Mesothelial cell of epicardium (in vitro differentiated cells): ENCODE measurements around the gene CHAF1A. TPM values are rescaled to one million over a fixed set of nuclear protein-coding genes. Genes with fewer than 3 reads are reported as not detected.

Experiments used
- DNase-seq, 2 experiments: peaks; one replicate each; pipeline ENCODE4 v3.0.0; 2021; ENCODE audit warnings: low spot score in 2 of 2; ENCODE audit not compliant: unreplicated experiment in 2 of 2
- H3K27ac Mint-ChIP-seq: 2 replicates; pipeline ENCODE4 v1.8.0; 2021; ENCODE audit warnings: mixed read lengths
- H3K27me3 Mint-ChIP-seq: 2 replicates; pipeline ENCODE4 v1.8.0; 2021; ENCODE audit warnings: low read depth, mixed read lengths
- H3K36me3 Mint-ChIP-seq: 2 replicates; pipeline ENCODE4 v1.8.0; 2021; ENCODE audit warnings: mixed read lengths
- H3K4me1 Mint-ChIP-seq: 2 replicates; pipeline ENCODE4 v1.8.0; 2021; ENCODE audit warnings: mixed read lengths
- H3K4me3 Mint-ChIP-seq: 2 replicates; pipeline ENCODE4 v1.8.0; 2021; ENCODE audit warnings: mild to moderate bottlenecking, moderate library complexity, mixed read lengths
- H3K9me3 Mint-ChIP-seq: 2 replicates; pipeline ENCODE4 v1.8.0; 2021; ENCODE audit warnings: mixed read lengths
- microRNA-seq: library from miRNA; unstranded; fragments of <30 nt; microRNA quantifications from one replicate; pipeline ENCODE4 v1.2.0, GENCODE V29; 2021; ENCODE audit warnings: inconsistent platforms, mixed read lengths
- total RNA-seq: library from RNA; stranded (reverse); gene quantifications from 3 replicates; pipeline ENCODE4 v1.2.1, GENCODE V29; 2021
- TF ChIP-seq, protein P1 (sequence below): fragments of 200-600 bp; sonication (generic); IDR thresholded peaks from one replicate; pipeline ENCODE4 v1.5.0; 2021; ENCODE audit warnings: antibody characterized with exemption; ENCODE audit not compliant: unreplicated experiment

CHAF1A gene
- total RNA-seq, 1 donor from 2014 or later, result 33.1 TPM

DNA sequence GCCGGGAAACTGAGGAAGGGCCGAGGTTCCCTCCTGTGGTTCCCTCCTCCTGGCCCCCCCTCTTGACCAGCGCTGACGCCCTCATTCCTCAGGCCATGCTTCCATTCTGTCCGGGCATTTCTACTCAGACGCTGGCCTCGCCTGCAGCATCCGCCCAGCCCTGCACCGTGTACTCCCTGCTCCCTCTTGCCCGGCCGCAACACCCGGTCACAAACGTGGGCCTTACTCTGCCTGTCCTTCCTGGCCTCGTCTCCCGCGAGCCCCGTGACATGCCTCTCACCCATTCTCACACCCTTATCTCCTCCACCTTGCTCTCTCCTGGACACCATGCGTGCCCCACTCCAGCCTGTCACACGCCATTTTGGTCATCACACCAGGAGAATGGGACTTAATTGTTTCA lies 80.9 kb downstream of the CHAF1A start:
- DNase-seq, result no peak
- H3K27me3 Mint-ChIP-seq, result no peaks in the 10 kb centered on the region
- no peaks in the 10 kb centered on the region for H3K4me1 Mint-ChIP-seq
- TF ChIP-seq, protein P1, sequence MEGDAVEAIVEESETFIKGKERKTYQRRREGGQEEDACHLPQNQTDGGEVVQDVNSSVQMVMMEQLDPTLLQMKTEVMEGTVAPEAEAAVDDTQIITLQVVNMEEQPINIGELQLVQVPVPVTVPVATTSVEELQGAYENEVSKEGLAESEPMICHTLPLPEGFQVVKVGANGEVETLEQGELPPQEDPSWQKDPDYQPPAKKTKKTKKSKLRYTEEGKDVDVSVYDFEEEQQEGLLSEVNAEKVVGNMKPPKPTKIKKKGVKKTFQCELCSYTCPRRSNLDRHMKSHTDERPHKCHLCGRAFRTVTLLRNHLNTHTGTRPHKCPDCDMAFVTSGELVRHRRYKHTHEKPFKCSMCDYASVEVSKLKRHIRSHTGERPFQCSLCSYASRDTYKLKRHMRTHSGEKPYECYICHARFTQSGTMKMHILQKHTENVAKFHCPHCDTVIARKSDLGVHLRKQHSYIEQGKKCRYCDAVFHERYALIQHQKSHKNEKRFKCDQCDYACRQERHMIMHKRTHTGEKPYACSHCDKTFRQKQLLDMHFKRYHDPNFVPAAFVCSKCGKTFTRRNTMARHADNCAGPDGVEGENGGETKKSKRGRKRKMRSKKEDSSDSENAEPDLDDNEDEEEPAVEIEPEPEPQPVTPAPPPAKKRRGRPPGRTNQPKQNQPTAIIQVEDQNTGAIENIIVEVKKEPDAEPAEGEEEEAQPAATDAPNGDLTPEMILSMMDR, result no peak
- H3K9me3 Mint-ChIP-seq, result no peaks in the 10 kb centered on the region
- H3K27ac Mint-ChIP-seq, result no peak overlapping the region
- peaks cover 19% of the 10 kb centered on the region for H3K36me3 Mint-ChIP-seq
- no peak overlapping the region for H3K4me3 Mint-ChIP-seq

DNA sequence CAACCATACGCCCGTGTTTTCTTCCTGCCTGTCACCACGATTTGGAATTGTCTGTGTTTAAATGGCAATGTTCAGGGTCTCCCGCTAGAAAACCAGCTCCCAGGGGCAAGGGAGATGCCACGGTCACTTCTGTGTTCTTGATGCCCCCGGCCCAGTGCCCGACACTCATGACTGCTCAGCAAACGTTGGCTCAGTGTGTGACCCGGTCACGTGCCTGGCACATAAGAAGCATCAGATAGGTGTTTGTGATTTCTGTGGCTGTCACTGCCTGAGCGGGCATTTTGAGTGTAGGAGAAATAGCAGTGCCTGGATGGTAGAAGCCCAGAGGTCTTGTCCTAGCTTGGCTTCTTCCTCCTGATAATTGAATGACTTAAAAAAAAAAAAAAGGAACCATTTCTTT lies 85.1 kb downstream of the CHAF1A start:
- Mint-ChIP-seq H3K27ac (no peak overlapping the region), H3K9me3 (no peaks in the 10 kb centered on the region), H3K4me1 (no peaks in the 10 kb centered on the region), H3K4me3 (no peak overlapping the region), H3K27me3 (no peaks in the 10 kb centered on the region), H3K36me3 (peaks cover 26% of the 10 kb centered on the region)
- TF ChIP-seq, protein P1, result no peak
- DNase-seq, result no peak

DNA sequence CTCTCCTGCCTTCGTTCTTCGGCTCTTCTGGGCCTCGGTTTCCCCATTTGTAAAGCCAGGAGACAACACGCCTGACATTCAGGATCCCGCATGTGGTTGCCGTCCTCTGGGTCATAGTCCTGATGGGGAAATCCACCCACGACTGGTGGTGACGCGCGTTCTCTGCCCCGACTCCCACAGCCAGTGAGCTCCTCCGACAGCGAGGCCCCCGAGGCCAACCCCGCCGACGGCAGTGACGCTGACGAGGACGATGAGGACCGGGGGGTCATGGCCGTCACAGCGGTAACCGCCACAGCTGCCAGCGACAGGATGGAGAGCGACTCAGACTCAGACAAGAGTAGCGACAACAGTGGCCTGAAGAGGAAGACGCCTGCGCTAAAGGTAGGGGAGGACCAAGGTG lies 86.1 kb downstream of the CHAF1A start:
- Mint-ChIP-seq H3K4me1 (no peaks in the 10 kb centered on the region), H3K4me3 (no peak overlapping the region), H3K27me3 (no peaks in the 10 kb centered on the region), H3K27ac (no peak overlapping the region), H3K36me3 (peaks cover 24% of the 10 kb centered on the region), H3K9me3 (no peaks in the 10 kb centered on the region)
- no peak for DNase-seq
- TF ChIP-seq, protein P1, result no peak

DNA sequence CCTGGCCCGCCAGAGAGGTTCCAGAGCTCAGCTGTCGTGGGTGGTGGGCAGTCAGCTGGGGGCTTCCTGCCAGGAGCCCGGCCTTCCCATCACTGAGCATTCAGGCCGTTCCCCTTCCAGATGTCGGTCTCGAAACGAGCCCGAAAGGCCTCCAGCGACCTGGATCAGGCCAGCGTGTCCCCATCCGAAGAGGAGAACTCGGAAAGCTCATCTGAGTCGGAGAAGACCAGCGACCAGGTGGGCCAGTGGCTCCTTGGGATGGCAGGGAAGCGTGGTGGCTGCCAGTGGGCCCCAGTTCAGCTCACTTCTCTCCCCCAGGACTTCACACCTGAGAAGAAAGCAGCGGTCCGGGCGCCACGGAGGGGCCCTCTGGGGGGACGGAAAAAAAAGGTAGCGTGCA lies 89.0 kb downstream of the CHAF1A start:
- no peak overlapping the region for H3K4me3 Mint-ChIP-seq
- no peak overlapping the region for H3K27ac Mint-ChIP-seq
- no peaks in the 10 kb centered on the region for H3K9me3 Mint-ChIP-seq
- TF ChIP-seq, protein P1, result no peak
- H3K27me3 Mint-ChIP-seq, result no peaks in the 10 kb centered on the region
- no peak for DNase-seq
- no peaks in the 10 kb centered on the region for H3K4me1 Mint-ChIP-seq
- H3K36me3 Mint-ChIP-seq, result peaks cover 21% of the 10 kb centered on the region

DNA sequence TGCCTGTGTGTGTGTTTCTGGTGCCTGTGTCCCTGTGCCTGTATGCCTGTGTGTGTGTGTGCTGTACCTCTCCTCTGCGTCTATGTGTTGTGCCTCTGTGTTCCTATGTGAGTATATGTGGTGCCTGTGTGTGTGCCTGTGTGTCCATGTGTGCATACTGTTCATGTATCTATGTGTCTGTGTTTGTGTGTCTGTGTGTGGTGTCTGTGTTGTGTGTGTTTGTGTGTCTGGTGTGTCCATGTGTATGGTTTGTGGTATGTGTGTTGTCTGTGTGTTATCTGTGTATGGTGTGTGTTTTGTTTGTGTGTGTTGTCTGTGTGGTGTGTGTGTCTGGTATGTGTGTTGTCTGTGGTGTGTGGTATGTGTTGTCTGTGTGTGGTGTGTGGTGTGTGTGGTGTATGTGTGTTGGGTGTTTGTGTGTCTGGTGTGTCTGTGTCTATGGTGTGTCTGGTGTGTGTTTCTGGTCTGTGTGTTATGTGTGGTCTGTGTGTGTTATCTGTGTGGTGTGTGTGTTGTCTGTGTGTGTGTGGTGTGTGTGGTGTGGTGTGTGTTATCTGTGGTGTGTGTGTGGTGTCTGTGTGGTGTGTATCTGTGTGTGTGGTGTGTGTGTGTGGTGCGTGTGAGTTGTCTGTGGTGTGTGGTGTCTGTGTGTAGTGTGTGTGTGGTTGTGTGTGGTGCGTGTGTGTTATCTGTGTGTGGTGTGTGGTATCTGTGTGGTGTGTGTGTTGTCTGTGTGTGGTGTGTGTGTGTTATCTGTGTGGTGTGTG lies 90.1 kb downstream of the CHAF1A start:
- no peaks in the 10 kb centered on the region for H3K4me1 Mint-ChIP-seq
- TF ChIP-seq, protein P1, result no peak
- no peaks in the 10 kb centered on the region for H3K27me3 Mint-ChIP-seq
- no peak for DNase-seq
- no peak overlapping the region for H3K27ac Mint-ChIP-seq
- no peaks in the 10 kb centered on the region for H3K9me3 Mint-ChIP-seq
- H3K4me3 Mint-ChIP-seq, result no peak overlapping the region
- peaks cover 15% of the 10 kb centered on the region for H3K36me3 Mint-ChIP-seq

Small RNA genes within 50 kb of the gene (microRNA-seq; reads per million reads assigned to microRNA genes)
- gene MIR4746, result 4.1 reads per million, percentile 12 among the genes with 10 or more reads in this experiment

Other genes with a start within 250 kb of the CHAF1A start
- gene CREB3L3, start 249.0 kb upstream of the CHAF1A start, total RNA-seq, result not detected in 3 replicates
- 25.4 to 31.9 TPM (median 25.6 TPM) in 3 replicates for gene SIRT6, start 220.1 kb upstream of the CHAF1A start, total RNA-seq
- gene ANKRD24, start 220.0 kb upstream of the CHAF1A start, total RNA-seq, result 0.75 to 0.98 TPM (median 0.86 TPM) in 3 replicates
- 0.22 to 0.96 TPM (median 0.68 TPM) in 3 replicates for gene EBI3, start 173.1 kb upstream of the CHAF1A start, total RNA-seq
- 19.5 to 22.1 TPM (median 21.3 TPM) in 3 replicates for gene YJU2, start 155.6 kb upstream of the CHAF1A start, total RNA-seq
- 3.2 to 4.8 TPM (median 4.0 TPM) in 3 replicates for gene SHD, start 123.4 kb upstream of the CHAF1A start, total RNA-seq
- 0.29 TPM in 1 of 3 replicates, not detected in the others for gene TMIGD2, start 100.3 kb upstream of the CHAF1A start, total RNA-seq
- gene FSD1, start 98.0 kb upstream of the CHAF1A start, total RNA-seq, result 16.4 to 17.7 TPM (median 17.1 TPM) in 3 replicates
- gene STAP2, start 63.8 kb upstream of the CHAF1A start, total RNA-seq, result 74.0 to 79.4 TPM (median 75.3 TPM) in 3 replicates
- gene MPND, start 59.1 kb upstream of the CHAF1A start, total RNA-seq, result 34.6 to 42.4 TPM (median 42.2 TPM) in 3 replicates
- gene SH3GL1, start 2.1 kb upstream of the CHAF1A start, total RNA-seq, result 89.9 to 91.7 TPM (median 90.1 TPM) in 3 replicates
- gene UBXN6, start 55.2 kb downstream of the CHAF1A start, total RNA-seq, result 67.7 to 71.0 TPM (median 69.9 TPM) in 3 replicates
- 87.6 to 91.3 TPM (median 88.9 TPM) in 3 replicates for gene HDGFL2, start 69.7 kb downstream of the CHAF1A start, total RNA-seq
- gene PLIN4, start 115.8 kb downstream of the CHAF1A start, total RNA-seq, result 0.25 to 0.29 TPM (median 0.29 TPM) in 3 replicates
- gene PLIN5, start 132.6 kb downstream of the CHAF1A start, total RNA-seq, result 0.27 to 0.45 TPM (median 0.38 TPM) in 3 replicates
- 0.16 TPM in 3 replicates for gene LRG1, start 137.4 kb downstream of the CHAF1A start, total RNA-seq
- gene SEMA6B, start 157.0 kb downstream of the CHAF1A start, total RNA-seq, result 6.5 to 6.9 TPM (median 6.8 TPM) in 3 replicates
- 7.4 to 8.2 TPM (median 7.7 TPM) in 3 replicates for gene TNFAIP8L1, start 236.9 kb downstream of the CHAF1A start, total RNA-seq